ENCODE results near the gene HSDL2.

GRCh38 chr9:112377684-112378327, 2.1 kb upstream of the HSDL2 start:
- TF ChIP-seq EP300 (IDR thresholded peaks at IDR 0.05; ENCODE audit: borderline replicate concordance in 1 of 2, low read depth in 1 of 2, low read length in 1 of 2), result no peak
- no peak for TF ChIP-seq EZH2phosphoT487 (IDR thresholded peaks at IDR 0.05; ENCODE audit: borderline replicate concordance, low read depth)
- TF ChIP-seq CTCF (IDR thresholded peaks at IDR 0.05), result no peak
- no peak for TF ChIP-seq FOXJ3 (CRISPR knock-in tag; IDR thresholded peaks at IDR 0.05)
- no peak for TF ChIP-seq RFX5 (IDR thresholded peaks at IDR 0.05; ENCODE audit: low read length)
